PC-3 (cell line): ENCODE measurements around the gene ADM2. TPM values are rescaled to one million over a fixed set of nuclear protein-coding genes. Genes with fewer than 3 reads are reported as not detected.

Experiments
- ATAC-seq: fragments of 200-7000 bp; cut with Tn5 transposase; 2 replicates; pipeline ENCODE4 v1.9.1; 2020; ENCODE audit warnings: mild to moderate bottlenecking, moderate library complexity
- BruUV-seq: library from RNA; stranded (reverse); fragments of 400-500 nt; replicated peaks from 2 replicates; lab custom pipeline; 2021; lab: Mats Ljungman, UMichigan
- CTCF ChIA-PET: fragments of 300-600 bp; sonication (Branson Sonifier 250); formaldehyde crosslinking; loops from one replicate; lab custom pipeline; 2022; ENCODE audit warnings: antibody characterized with exemption; lab: Charles Lee
- POLR2A ChIA-PET: fragments of 300-600 bp; sonication (Branson Sonifier 250); formaldehyde crosslinking; loops from one replicate; lab custom pipeline; 2022; ENCODE audit warnings: antibody characterized with exemption; ENCODE audit not compliant: unreplicated experiment; lab: Charles Lee
- DNase-seq: peaks from one replicate; pipeline ENCODE4 v3.0.0-alpha.2; 2015
- H2AFZ ChIP-seq: fragments of 300-600 bp; sonication (generic); 2 replicates; pipeline ENCODE4 v1.6.0; 2016; ENCODE audit warnings: antibody characterized with exemption, low read length
- H3F3A ChIP-seq: fragments of 300-600 bp; sonication (generic); one replicate; pipeline ENCODE4 v1.6.0; 2017; ENCODE audit warnings: antibody characterized with exemption, low read length, control low read depth, mild to moderate bottlenecking; ENCODE audit not compliant: unreplicated experiment
- H3K27ac ChIP-seq: fragments of 300-600 bp; sonication (generic); 2 replicates; pipeline ENCODE4 v1.5.1; 2016; ENCODE audit warnings: mild to moderate bottlenecking, low read length
- H3K27me3 ChIP-seq: fragments of 300-600 bp; sonication (generic); 2 replicates; pipeline ENCODE4 v1.6.1; 2016; ENCODE audit warnings: low read length, mixed read lengths
- H3K36me3 ChIP-seq: fragments of 300-600 bp; sonication (generic); 2 replicates; pipeline ENCODE4 v1.6.1; 2016; ENCODE audit warnings: low read depth, mixed run types, low read length, mixed read lengths
- H3K4me1 ChIP-seq: fragments of 300-600 bp; sonication (generic); 2 replicates; pipeline ENCODE4 v1.5.1; 2016; ENCODE audit warnings: low read length; ENCODE audit not compliant: insufficient read depth
- H3K4me2 ChIP-seq: fragments of 300-600 bp; sonication (generic); 2 replicates; pipeline ENCODE4 v1.6.0; 2016; ENCODE audit warnings: low read length
- H3K4me3 ChIP-seq: fragments of 300-600 bp; sonication (generic); 2 replicates; pipeline ENCODE4 v1.5.1; 2016; ENCODE audit warnings: mild to moderate bottlenecking, low read length, mixed read lengths
- H3K79me2 ChIP-seq: fragments of 300-600 bp; sonication (generic); 2 replicates; pipeline ENCODE4 v1.6.1; 2017; ENCODE audit warnings: low read length, mixed read lengths
- H3K9ac ChIP-seq: fragments of 300-600 bp; sonication (generic); 2 replicates; pipeline ENCODE4 v1.6.0; 2016; ENCODE audit warnings: mild to moderate bottlenecking, low read length
- H3K9me2 ChIP-seq: fragments of 300-600 bp; sonication (generic); replicated peaks from 2 replicates; pipeline ENCODE4 v1.6.1; 2016; ENCODE audit warnings: mixed run types, low read length, mixed read lengths
- H3K9me3 ChIP-seq: fragments of 300-600 bp; sonication (generic); 2 replicates; pipeline ENCODE4 v1.6.1; 2016; ENCODE audit warnings: low read length, mixed read lengths
- H4K20me1 ChIP-seq: fragments of 300-600 bp; sonication (generic); 2 replicates; pipeline ENCODE4 v1.6.1; 2016; ENCODE audit warnings: low read length, mixed read lengths
- CTCF ChIP-seq: fragments of 300-600 bp; sonication (generic); conservative IDR thresholded peaks from 2 replicates; pipeline ENCODE4 v1.5.1; 2017; ENCODE audit warnings: antibody characterized with exemption, low read depth, mild to moderate bottlenecking, low read length
- EZH2 ChIP-seq: fragments of 300-600 bp; sonication (generic); IDR thresholded peaks from one replicate; pipeline ENCODE4 v1.6.1; 2017; ENCODE audit warnings: antibody characterized with exemption, mild to moderate bottlenecking, low read length; ENCODE audit not compliant: unreplicated experiment
- EZH2phosphoT487 ChIP-seq: fragments of 300-600 bp; sonication (generic); IDR thresholded peaks from 2 replicates; pipeline ENCODE4 v1.6.1; 2018; ENCODE audit warnings: mild to moderate bottlenecking, antibody characterized with exemption, low read length, borderline replicate concordance
- intact Hi-C: fragments of 100-400 bp; cut with micrococcal nuclease; formaldehyde crosslinking; loops from 2 replicates; pipeline ENCODE4 v1.9.0; 2023
- total RNA-seq: library from RNA; depleted of rRNA; stranded (reverse); fragments of >200 nt; gene quantifications from 2 replicates; pipeline ENCODE4 v1.2.3, GENCODE V29; 2014

ADM2 gene
- total RNA-seq, 1 experiment from 2014 or later: 1.8 TPM

GRCh38 chr22:50464451-50464850, 16.9 kb upstream of the ADM2 start:
- peaks cover 9% of the 10 kb centered on the region; the same call in 1 of the 2 replicates for H4K20me1 ChIP-seq
- TF ChIP-seq CTCF (no peak), EZH2 (no peak)
- no peaks in the 10 kb centered on the region for H3F3A ChIP-seq
- ChIA-PET POLR2A (no interaction called here), CTCF (no interaction called here)
- no peak overlapping the region for H3K4me2 ChIP-seq
- H2AFZ ChIP-seq: no peak overlapping the region
- H3K9me3 ChIP-seq: no peaks in the 10 kb centered on the region
- H3K27ac ChIP-seq: no peak overlapping the region
- no peak overlapping the region for H3K9ac ChIP-seq
- DNase-seq (no peak), ATAC-seq (no peak)
- no peak overlapping the region for H3K4me3 ChIP-seq
- no peaks in the 10 kb centered on the region for H3K9me2 ChIP-seq
- peaks cover 11% of the 10 kb centered on the region for H3K79me2 ChIP-seq
- H3K27me3 ChIP-seq: no peaks in the 10 kb centered on the region
- intact Hi-C loops: no loop called here
- no peaks in the 10 kb centered on the region for H3K4me1 ChIP-seq
- no TSS peak for BruUV-seq
- no peaks in the 10 kb centered on the region; the same call in 1 of the 2 replicates for H3K36me3 ChIP-seq

GRCh38 chr22:50465066-50465930, 16.0 kb upstream of the ADM2 start:
- no peaks in the 10 kb centered on the region for H3K9me3 ChIP-seq
- DNase-seq (no peak), ATAC-seq (no peak)
- no peak overlapping the region for H3K4me3 ChIP-seq
- H3K36me3 ChIP-seq: no peaks in the 10 kb centered on the region; the same call in 1 of the 2 replicates
- no peak overlapping the region for H2AFZ ChIP-seq
- peaks cover 18% of the 10 kb centered on the region for H3K79me2 ChIP-seq
- H3K27me3 ChIP-seq: no peaks in the 10 kb centered on the region
- no TSS peak for BruUV-seq
- intact Hi-C loops: no loop called here
- TF ChIP-seq EZH2phosphoT487 (no peak), CTCF (no peak), EZH2 (no peak)
- no peaks in the 10 kb centered on the region for H3F3A ChIP-seq
- H4K20me1 ChIP-seq: peaks cover 15% of the 10 kb centered on the region
- H3K4me2 ChIP-seq: no peak overlapping the region
- H3K9ac ChIP-seq: no peak overlapping the region
- CTCF ChIA-PET: interaction anchor here (0.9 kb wide), 1 partner anchor 33 kb away, joined by 5 read pairs; no protein-coding TSS in a partner anchor
- H3K4me1 ChIP-seq: peaks cover 8% of the 10 kb centered on the region
- H3K27ac ChIP-seq: no peak overlapping the region
- no peaks in the 10 kb centered on the region for H3K9me2 ChIP-seq
- POLR2A ChIA-PET: no interaction called here

- no peak overlapping the region for H3K4me2 ChIP-seq
- peaks cover 39% of the 10 kb centered on the region for H3K79me2 ChIP-seq
- no peaks in the 10 kb centered on the region for H3K9me2 ChIP-seq
- no peak overlapping the region for H3K27ac ChIP-seq
- ChIA-PET CTCF (no interaction called here), POLR2A (no interaction called here)
- DNase-seq (no peak), ATAC-seq (no peak)
- no peaks in the 10 kb centered on the region for H3F3A ChIP-seq
- intact Hi-C loops: no loop called here
- H3K4me1 ChIP-seq: peaks cover 18% of the 10 kb centered on the region
- H3K9me3 ChIP-seq: no peaks in the 10 kb centered on the region
- no TSS peak for BruUV-seq
- no peak overlapping the region for H3K9ac ChIP-seq
- no peak overlapping the region for H2AFZ ChIP-seq
- TF ChIP-seq EZH2 (no peak), EZH2phosphoT487 (no peak), CTCF (no peak)
- H4K20me1 ChIP-seq: peaks cover 30% of the 10 kb centered on the region
- no peak overlapping the region for H3K4me3 ChIP-seq
- H3K27me3 ChIP-seq: no peaks in the 10 kb centered on the region
- H3K36me3 ChIP-seq: no peaks in the 10 kb centered on the region; the same call in 1 of the 2 replicates
Measured at GRCh38 chr22:50467341-50467740, 14.0 kb upstream of the ADM2 start.
